ENCODE data around the gene C12orf43. TPM values are rescaled to one million over a fixed set of nuclear protein-coding genes. Genes with fewer than 3 reads are reported as not detected.

Gene C12orf43
- total and polyA plus RNA-seq, 2 donors from 2014 or later, result 10.3 to 15.6 TPM

DNA sequence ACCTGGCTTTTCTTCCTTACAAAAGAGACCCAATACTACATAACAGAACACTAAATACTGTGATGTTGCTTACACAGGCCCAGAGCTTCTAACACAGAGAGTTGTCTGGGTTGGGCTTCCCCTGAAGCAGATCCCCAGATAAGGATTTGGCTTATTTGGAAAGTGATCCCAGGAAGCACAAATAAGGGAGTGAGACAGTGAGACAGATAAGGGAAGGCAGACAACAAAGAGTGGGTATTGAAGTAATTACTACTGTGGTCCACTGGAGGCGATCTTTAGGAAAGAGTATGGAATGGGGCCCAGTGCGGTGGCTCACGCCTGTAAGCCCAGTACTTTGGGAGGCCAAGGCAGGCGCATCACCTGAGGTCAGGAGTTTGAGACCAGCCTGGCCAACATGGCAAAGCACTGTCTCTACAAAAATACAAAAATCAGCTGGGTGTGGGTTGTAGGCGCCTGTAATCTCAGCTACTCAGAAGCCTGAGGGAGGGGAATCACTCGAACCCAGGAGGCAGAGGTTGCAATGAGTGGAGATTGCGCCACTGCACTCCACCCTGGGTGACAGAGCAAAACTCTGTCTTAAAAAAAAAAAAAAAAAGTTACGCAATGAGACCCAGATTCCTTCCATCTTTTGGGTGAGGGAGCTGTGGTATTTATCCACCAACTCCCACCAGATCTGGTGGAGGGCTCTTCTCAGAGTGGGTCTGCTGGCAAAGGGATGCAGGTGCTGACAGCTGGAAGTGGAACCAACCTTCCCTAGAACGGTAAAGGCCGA, 10.2 kb upstream of the C12orf43 start:
- Histone ChIP-seq H3K27ac (ENCODE audit: low read depth in 2 of 2, low read length in 2 of 2) (no peak overlapping the region), H3K27me3 (ENCODE audit: control insufficient read depth, insufficient read depth, low read length) (no peaks in the 10 kb centered on the region), H3K36me3 (ENCODE audit: control insufficient read depth in 2 of 3, insufficient read depth in 3 of 3, low read length in 3 of 3) (no peaks in the 10 kb centered on the region), H3K9ac (ENCODE audit: low read length in 3 of 3) (no peak overlapping the region), H3K9me3 (ENCODE audit: control insufficient read depth in 2 of 3, insufficient read depth in 1 of 3, low read length in 3 of 3) (no peaks in the 10 kb centered on the region), H3K4me3 (ENCODE audit: low read length in 3 of 3) (no peak overlapping the region), H3K4me1 (ENCODE audit: control insufficient read depth in 2 of 3, insufficient read depth in 2 of 3, low read depth in 1 of 3, low read length in 3 of 3) (no peaks in the 10 kb centered on the region)
- TF ChIP-seq, protein P1, sequence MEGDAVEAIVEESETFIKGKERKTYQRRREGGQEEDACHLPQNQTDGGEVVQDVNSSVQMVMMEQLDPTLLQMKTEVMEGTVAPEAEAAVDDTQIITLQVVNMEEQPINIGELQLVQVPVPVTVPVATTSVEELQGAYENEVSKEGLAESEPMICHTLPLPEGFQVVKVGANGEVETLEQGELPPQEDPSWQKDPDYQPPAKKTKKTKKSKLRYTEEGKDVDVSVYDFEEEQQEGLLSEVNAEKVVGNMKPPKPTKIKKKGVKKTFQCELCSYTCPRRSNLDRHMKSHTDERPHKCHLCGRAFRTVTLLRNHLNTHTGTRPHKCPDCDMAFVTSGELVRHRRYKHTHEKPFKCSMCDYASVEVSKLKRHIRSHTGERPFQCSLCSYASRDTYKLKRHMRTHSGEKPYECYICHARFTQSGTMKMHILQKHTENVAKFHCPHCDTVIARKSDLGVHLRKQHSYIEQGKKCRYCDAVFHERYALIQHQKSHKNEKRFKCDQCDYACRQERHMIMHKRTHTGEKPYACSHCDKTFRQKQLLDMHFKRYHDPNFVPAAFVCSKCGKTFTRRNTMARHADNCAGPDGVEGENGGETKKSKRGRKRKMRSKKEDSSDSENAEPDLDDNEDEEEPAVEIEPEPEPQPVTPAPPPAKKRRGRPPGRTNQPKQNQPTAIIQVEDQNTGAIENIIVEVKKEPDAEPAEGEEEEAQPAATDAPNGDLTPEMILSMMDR (IDR thresholded peaks at IDR 0.05; ENCODE audit: borderline replicate concordance, extremely low read depth, insufficient read depth), result no peak
- intact Hi-C loops (cut with DNase I), result no loop called here
- FAIRE-seq, result no peak
- no peak for DNase-seq

DNA sequence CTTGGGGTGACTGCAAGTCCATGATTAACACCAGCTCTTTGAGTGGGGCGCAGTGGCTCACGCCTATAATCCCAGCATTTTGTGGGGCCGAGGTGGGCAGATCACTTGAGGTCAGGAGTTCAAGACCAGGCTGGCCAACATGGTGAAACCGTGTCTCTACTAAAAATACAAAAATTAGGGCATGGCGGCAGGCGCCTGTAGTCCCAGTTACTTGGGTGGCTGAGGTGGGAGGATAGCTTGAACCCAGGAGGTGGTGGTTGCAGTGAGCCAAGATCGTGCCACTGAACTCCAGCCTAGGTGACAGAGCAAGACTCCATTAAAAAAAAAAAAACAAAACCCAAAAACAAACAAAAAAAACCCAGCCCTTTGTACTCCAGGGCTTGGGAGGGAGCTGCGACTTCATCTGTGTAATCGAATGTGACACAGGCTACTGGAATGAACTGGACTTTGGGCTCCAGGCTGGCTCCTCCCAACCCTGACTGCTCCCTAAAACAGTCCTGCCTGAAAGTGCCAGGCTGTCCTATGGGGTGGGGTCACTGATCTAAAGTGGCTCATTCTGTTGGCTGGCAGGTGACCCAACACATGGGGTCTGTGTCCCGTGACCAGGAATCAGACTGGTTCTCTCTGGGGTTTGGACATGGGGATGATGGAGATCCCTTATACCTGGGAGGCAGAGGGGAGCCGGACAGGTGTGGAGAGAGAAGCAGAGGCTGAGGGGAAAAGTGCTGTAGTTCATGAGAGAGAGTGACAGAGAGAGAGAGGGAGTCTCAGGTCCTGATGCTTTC, 9.3 kb upstream of the C12orf43 start:
- peak in 1 of 5 donors; percentile 23 for DNase-seq
- no peaks in the 10 kb centered on the region for H3K9me3 ChIP-seq (ENCODE audit: control insufficient read depth in 2 of 3, insufficient read depth in 1 of 3, low read length in 3 of 3)
- H3K36me3 ChIP-seq (ENCODE audit: control insufficient read depth in 2 of 3, insufficient read depth in 3 of 3, low read length in 3 of 3), result no peaks in the 10 kb centered on the region
- H3K9ac ChIP-seq (ENCODE audit: low read length in 3 of 3), result no peak overlapping the region
- H3K27ac ChIP-seq (ENCODE audit: low read depth in 2 of 2, low read length in 2 of 2), result no peak overlapping the region
- intact Hi-C loops (cut with DNase I), result no loop called here
- no peaks in the 10 kb centered on the region for H3K4me1 ChIP-seq (ENCODE audit: control insufficient read depth in 2 of 3, insufficient read depth in 2 of 3, low read depth in 1 of 3, low read length in 3 of 3)
- H3K27me3 ChIP-seq (ENCODE audit: control insufficient read depth, insufficient read depth, low read length), result no peaks in the 10 kb centered on the region
- H3K4me3 ChIP-seq (ENCODE audit: low read length in 3 of 3), result no peak overlapping the region
- TF ChIP-seq, protein P1 (IDR thresholded peaks at IDR 0.05; ENCODE audit: borderline replicate concordance, extremely low read depth, insufficient read depth), result no peak
- no peak for FAIRE-seq

DNA sequence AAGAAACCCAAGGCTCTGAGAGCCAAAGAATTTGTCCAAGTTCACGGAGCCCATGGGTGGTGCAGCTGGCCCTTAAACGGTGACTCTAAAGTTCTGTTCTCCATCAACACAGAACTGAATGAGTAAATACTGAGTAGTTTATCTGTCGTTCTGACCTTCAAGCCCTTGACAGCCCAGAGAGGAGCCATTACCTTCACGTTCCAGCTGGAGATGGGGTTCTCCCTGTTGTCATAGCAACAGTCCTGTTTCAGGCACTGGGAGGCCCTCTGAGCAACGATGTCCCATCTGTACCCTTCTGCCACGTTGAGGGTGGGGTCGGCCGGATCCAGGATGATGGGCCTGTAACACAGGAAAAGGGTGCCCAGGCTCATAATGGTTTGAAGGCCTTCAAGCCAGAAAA, 7.5 kb upstream of the C12orf43 start:
- H3K4me3 ChIP-seq (ENCODE audit: low read length in 3 of 3), result no peak overlapping the region
- H3K9me3 ChIP-seq (ENCODE audit: control insufficient read depth in 2 of 3, insufficient read depth in 1 of 3, low read length in 3 of 3), result no peaks in the 10 kb centered on the region
- H3K4me1 ChIP-seq (ENCODE audit: control insufficient read depth in 2 of 3, insufficient read depth in 2 of 3, low read depth in 1 of 3, low read length in 3 of 3), result no peaks in the 10 kb centered on the region
- no peaks in the 10 kb centered on the region for H3K36me3 ChIP-seq (ENCODE audit: control insufficient read depth in 2 of 3, insufficient read depth in 3 of 3, low read length in 3 of 3)
- DNase-seq (no peak), FAIRE-seq (no peak)
- no peaks in the 10 kb centered on the region for H3K27me3 ChIP-seq (ENCODE audit: control insufficient read depth, insufficient read depth, low read length)
- H3K27ac ChIP-seq (ENCODE audit: low read depth in 2 of 2, low read length in 2 of 2), result no peak overlapping the region
- intact Hi-C loops (cut with DNase I), result no loop called here
- TF ChIP-seq, protein P1 (IDR thresholded peaks at IDR 0.05; ENCODE audit: borderline replicate concordance, extremely low read depth, insufficient read depth), result no peak
- H3K9ac ChIP-seq (ENCODE audit: low read length in 3 of 3), result no peak overlapping the region

Data from kidney (tissue), 14 donors.